K562 (cell line): ENCODE results near the gene MARCHF5.
"Not testable (repeated sequence)": the region's sequence is repeated elsewhere in the genome, so short reads cannot be mapped to it uniquely, and the experiment has no call there.

Experiments used
- CBX5 ChIP-seq: IDR thresholded peaks from 2 replicates; pipeline ENCODE4 v1.6.1; 2014; ENCODE audit warnings: low read depth, borderline replicate concordance
- DNMT1 ChIP-seq: fragments of 450-650 bp; IDR thresholded peaks from 2 replicates; pipeline ENCODE4 v1.6.1; 2016; ENCODE audit warnings: antibody characterized with exemption, mild to moderate bottlenecking
- ELF1 ChIP-seq: fragments of 200-800 bp; sonication (Bioruptor generic); IDR thresholded peaks from 2 replicates; pipeline ENCODE4 v1.6.1; 2016; ENCODE audit warnings: missing genetic modification characterization, missing compliant biosample characterization
- ERF ChIP-seq: fragments of 450-650 bp; formaldehyde crosslinking; IDR thresholded peaks from 2 replicates; pipeline ENCODE4 v1.4.0; 2020; ENCODE audit warnings: mild to moderate bottlenecking, mixed read lengths
- EZH2 ChIP-seq: IDR thresholded peaks from 2 replicates; pipeline ENCODE4 v1.6.1; 2012; ENCODE audit warnings: low read depth, mild to moderate bottlenecking, inconsistent platforms, low read length, borderline replicate concordance
- GABPA ChIP-seq: fragments of 200-800 bp; sonication (Bioruptor generic); conservative IDR thresholded peaks from 2 replicates; pipeline ENCODE4 v1.6.1; 2016; ENCODE audit warnings: low read depth, missing genetic modification characterization, missing compliant biosample characterization
- HNRNPL ChIP-seq: fragments of 200-400 bp; formaldehyde crosslinking; IDR thresholded peaks from 2 replicates; pipeline ENCODE4 v1.6.1; 2017; ENCODE audit warnings: low read depth, mild to moderate bottlenecking, low read length
- RB1 ChIP-seq: fragments of 450-650 bp; IDR thresholded peaks from 2 replicates; pipeline ENCODE4 v1.6.1; 2017; ENCODE audit warnings: low read depth, mild to moderate bottlenecking
- TCF7L2 ChIP-seq: fragments of 150-350 bp; IDR thresholded peaks from 2 replicates; pipeline ENCODE4 v1.6.1; 2016; ENCODE audit warnings: low read depth, mild to moderate bottlenecking, low read length, moderate library complexity
- ZNF785 ChIP-seq: fragments of 250-450 bp; sonication (Bioruptor Pico); IDR thresholded peaks from 2 replicates; pipeline ENCODE4 v1.4.0; 2020; ENCODE audit warnings: mild to moderate bottlenecking
- TF ChIP-seq, protein P1 (sequence below), 3 experiments: IDR thresholded peaks in 2 of 3; conservative IDR thresholded peaks in 1 of 3; 2 replicates each; pipeline ENCODE4 v1.5.1; 2011 to 2012; ENCODE audit warnings: low read length in 3 of 3, mild to moderate bottlenecking in 3 of 3, control low read depth in 2 of 3, improper control_type of control experiment in 1 of 3, inconsistent platforms in 1 of 3, low read depth in 1 of 3, mixed read lengths in 1 of 3, moderate library complexity in 1 of 3; ENCODE audit not compliant: insufficient read depth in 2 of 3
- TF ChIP-seq, protein P2 (sequence below): fragments of 250-450 bp; sonication (Bioruptor Pico); IDR thresholded peaks from 2 replicates; pipeline ENCODE4 v1.8.0; 2021; ENCODE audit warnings: mild to moderate bottlenecking, moderate library complexity
- TF ChIP-seq, protein P3 (sequence below): conservative IDR thresholded peaks from 2 replicates; pipeline ENCODE4 v1.6.1; 2011; ENCODE audit warnings: low read depth, mild to moderate bottlenecking, low read length; ENCODE audit not compliant: control insufficient read depth

DNA sequence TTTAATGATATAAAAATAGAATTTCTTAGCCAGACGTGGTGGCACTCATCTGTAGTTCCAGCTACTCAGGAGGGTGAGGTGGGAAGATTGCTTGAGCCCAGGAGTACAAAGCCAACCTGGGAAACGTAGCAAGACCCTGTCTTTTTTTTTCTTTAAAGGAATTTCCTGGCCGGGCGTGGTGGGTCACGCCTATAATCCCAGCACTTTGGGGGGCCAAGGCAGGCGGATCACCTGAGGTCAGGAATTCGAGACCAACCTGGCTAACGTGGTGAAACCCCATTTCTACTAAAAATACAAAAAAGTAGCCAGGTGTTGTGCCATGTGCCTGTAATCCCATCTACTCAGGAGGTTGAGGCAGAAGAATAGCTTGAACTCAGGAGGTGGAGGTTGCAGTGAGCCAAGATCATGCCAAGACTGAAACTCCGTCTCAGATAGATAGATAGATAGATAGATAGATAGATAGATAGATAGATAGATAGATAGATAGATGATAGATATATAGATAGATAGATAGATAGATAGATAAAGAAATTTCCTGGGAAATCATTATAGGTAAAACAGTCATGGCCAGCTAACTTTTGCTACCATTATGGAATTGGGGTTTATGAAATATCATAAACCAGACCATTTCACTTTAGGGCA lies 56.2 kb downstream of the MARCHF5 start:
- TF ChIP-seq, protein P1, sequence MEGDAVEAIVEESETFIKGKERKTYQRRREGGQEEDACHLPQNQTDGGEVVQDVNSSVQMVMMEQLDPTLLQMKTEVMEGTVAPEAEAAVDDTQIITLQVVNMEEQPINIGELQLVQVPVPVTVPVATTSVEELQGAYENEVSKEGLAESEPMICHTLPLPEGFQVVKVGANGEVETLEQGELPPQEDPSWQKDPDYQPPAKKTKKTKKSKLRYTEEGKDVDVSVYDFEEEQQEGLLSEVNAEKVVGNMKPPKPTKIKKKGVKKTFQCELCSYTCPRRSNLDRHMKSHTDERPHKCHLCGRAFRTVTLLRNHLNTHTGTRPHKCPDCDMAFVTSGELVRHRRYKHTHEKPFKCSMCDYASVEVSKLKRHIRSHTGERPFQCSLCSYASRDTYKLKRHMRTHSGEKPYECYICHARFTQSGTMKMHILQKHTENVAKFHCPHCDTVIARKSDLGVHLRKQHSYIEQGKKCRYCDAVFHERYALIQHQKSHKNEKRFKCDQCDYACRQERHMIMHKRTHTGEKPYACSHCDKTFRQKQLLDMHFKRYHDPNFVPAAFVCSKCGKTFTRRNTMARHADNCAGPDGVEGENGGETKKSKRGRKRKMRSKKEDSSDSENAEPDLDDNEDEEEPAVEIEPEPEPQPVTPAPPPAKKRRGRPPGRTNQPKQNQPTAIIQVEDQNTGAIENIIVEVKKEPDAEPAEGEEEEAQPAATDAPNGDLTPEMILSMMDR (IDR thresholded peaks at IDR 0.05 in 2 of 3, conservative IDR thresholded peaks at IDR 0.05 in 1 of 3; ENCODE audit: insufficient read depth in 2 of 3, low read depth in 1 of 3, low read length in 3 of 3): not testable (repeated sequence)
- TF ChIP-seq EZH2; HNRNPL; CBX5; ELF1 (tag); ERF; ZNF785 (CRISPR knock-in tag); DNMT1; GABPA; TCF7L2; RB1: not testable (repeated sequence)
- TF ChIP-seq, protein P2, sequence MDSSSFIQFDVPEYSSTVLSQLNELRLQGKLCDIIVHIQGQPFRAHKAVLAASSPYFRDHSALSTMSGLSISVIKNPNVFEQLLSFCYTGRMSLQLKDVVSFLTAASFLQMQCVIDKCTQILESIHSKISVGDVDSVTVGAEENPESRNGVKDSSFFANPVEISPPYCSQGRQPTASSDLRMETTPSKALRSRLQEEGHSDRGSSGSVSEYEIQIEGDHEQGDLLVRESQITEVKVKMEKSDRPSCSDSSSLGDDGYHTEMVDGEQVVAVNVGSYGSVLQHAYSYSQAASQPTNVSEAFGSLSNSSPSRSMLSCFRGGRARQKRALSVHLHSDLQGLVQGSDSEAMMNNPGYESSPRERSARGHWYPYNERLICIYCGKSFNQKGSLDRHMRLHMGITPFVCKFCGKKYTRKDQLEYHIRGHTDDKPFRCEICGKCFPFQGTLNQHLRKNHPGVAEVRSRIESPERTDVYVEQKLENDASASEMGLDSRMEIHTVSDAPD (CRISPR knock-in tag): not testable (repeated sequence)
- TF ChIP-seq, protein P3, sequence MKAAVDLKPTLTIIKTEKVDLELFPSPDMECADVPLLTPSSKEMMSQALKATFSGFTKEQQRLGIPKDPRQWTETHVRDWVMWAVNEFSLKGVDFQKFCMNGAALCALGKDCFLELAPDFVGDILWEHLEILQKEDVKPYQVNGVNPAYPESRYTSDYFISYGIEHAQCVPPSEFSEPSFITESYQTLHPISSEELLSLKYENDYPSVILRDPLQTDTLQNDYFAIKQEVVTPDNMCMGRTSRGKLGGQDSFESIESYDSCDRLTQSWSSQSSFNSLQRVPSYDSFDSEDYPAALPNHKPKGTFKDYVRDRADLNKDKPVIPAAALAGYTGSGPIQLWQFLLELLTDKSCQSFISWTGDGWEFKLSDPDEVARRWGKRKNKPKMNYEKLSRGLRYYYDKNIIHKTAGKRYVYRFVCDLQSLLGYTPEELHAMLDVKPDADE: not testable (repeated sequence)
